Measurements from ENCODE around the gene ABCG4. TPM values are rescaled to one million over a fixed set of nuclear protein-coding genes. Genes with fewer than 3 reads are reported as not detected.

ABCG4 gene
- total and polyA plus RNA-seq, 9 donors: 0.06 to 1.3 (median 0.32) TPM; not detected in 3

GRCh38 chr11:119205574-119206510, 57.0 kb downstream of the ABCG4 start, which contains the start of gene CBL:
Gene CBL (plus strand): TSS chr11:119206339. CDS start chr11:119206418, 79 bp downstream.
- H3K4me3 ChIP-seq: peak within 1 kb of the TSS; percentile 85
- DNase-seq: peak; percentile 93 to 98 (median 97)
- H3K27ac ChIP-seq: peak within 1 kb of the TSS; percentile 95 to 98
- no peaks in the 10 kb centered on the region for H3K4me1 ChIP-seq (ENCODE audit: insufficient read depth)
- no peaks in the 10 kb centered on the region for H3K27me3 ChIP-seq
- intact Hi-C loops (cut with DNase I): loop anchor here in 3 of 4 donors (5.0 to 10.0 kb wide), 3 partner anchors 109 to 131 kb away; partner anchors contain the start of gene MCAM (in 3 of the 3)
- no peak for TF ChIP-seq EP300 (IDR thresholded peaks at IDR 0.05)
- peak; percentile 77 to 93 (median 84) for TF ChIP-seq CTCF (IDR thresholded peaks at IDR 0.05)
- TF ChIP-seq POLR2A (IDR thresholded peaks at IDR 0.05): peak; percentile 49
- no peaks in the 10 kb centered on the region for H3K9me3 ChIP-seq
- WGBS, 3 donors: 0 to 1% (median 0%) methylated on average over 34 to 88 of the region's 88 CpGs
- no peaks in the 10 kb centered on the region for H3K36me3 ChIP-seq

GRCh38 chr11:119206511-119207414, 57.9 kb downstream of the ABCG4 start:
- intact Hi-C loops (cut with DNase I): loop anchor here in 3 of 4 donors (5.0 to 10.0 kb wide), 3 partner anchors 108 to 131 kb away; partner anchors contain the start of gene MCAM (in 3 of the 3)
- TF ChIP-seq CTCF (IDR thresholded peaks at IDR 0.05) (no peak), EP300 (IDR thresholded peaks at IDR 0.05) (no peak), POLR2A (IDR thresholded peaks at IDR 0.05) (no peak)
- Histone ChIP-seq H3K27me3 (no peaks in the 10 kb centered on the region), H3K4me3 (peak overlapping the region; percentile 85), H3K36me3 (no peaks in the 10 kb centered on the region), H3K27ac (peak overlapping the region; percentile 95 to 98), H3K4me1 (ENCODE audit: insufficient read depth) (no peaks in the 10 kb centered on the region), H3K9me3 (no peaks in the 10 kb centered on the region)
- 0 to 2% (median 1%) methylated on average over 41 of the region's 41 CpGs for WGBS, 3 donors
- DNase-seq: peak; percentile 56 to 78 (median 72)

- intact Hi-C loops (cut with DNase I): loop anchor here in 3 of 4 donors (5.0 to 10.0 kb wide), 3 partner anchors 107 to 130 kb away; partner anchors contain the start of gene MCAM (in 3 of the 3)
Measured at GRCh38 chr11:119207415-119207960, 58.6 kb downstream of the ABCG4 start.

GRCh38 chr11:119209186-119209585, 60.3 kb downstream of the ABCG4 start:
- H3K36me3 ChIP-seq: no peaks in the 10 kb centered on the region
- WGBS, 3 donors: 76 to 87% (median 78%) methylated on average over 7 of the region's 7 CpGs
- DNase-seq: no peak
- intact Hi-C loops (cut with DNase I): loop anchor here in 3 of 4 donors (5.0 to 10.0 kb wide), 3 partner anchors 106 to 128 kb away; partner anchors contain the start of gene MCAM (in 3 of the 3)
- no peaks in the 10 kb centered on the region for H3K9me3 ChIP-seq
- H3K27me3 ChIP-seq: no peaks in the 10 kb centered on the region
- no peak overlapping the region for H3K27ac ChIP-seq
- no peaks in the 10 kb centered on the region for H3K4me1 ChIP-seq (ENCODE audit: insufficient read depth)
- no peak for TF ChIP-seq POLR2A (IDR thresholded peaks at IDR 0.05)
- TF ChIP-seq EP300 (IDR thresholded peaks at IDR 0.05): no peak
- TF ChIP-seq CTCF (IDR thresholded peaks at IDR 0.05): no peak
- H3K4me3 ChIP-seq: no peak overlapping the region

More at GRCh38 chr11:119207415-119207960, 58.6 kb downstream of the ABCG4 start:
- Histone ChIP-seq H3K4me3 (peak overlapping the region; percentile 85), H3K27me3 (no peaks in the 10 kb centered on the region), H3K27ac (no peak overlapping the region), H3K36me3 (no peaks in the 10 kb centered on the region), H3K9me3 (no peaks in the 10 kb centered on the region), H3K4me1 (ENCODE audit: insufficient read depth) (no peaks in the 10 kb centered on the region)
- TF ChIP-seq EP300 (IDR thresholded peaks at IDR 0.05): no peak
- 37 to 46% (median 40%) methylated on average over 11 of the region's 11 CpGs for WGBS, 3 donors
- no peak for DNase-seq
